HG02943 (cell line): Measurements from ENCODE around the gene ANKRD10.

Experiments
- ATAC-seq: cut with Tn5 transposase; IDR thresholded peaks from one replicate; pipeline ENCODE4 v1.9.1; 2021; ENCODE audit warnings: mild to moderate bottlenecking, low read depth, moderate library complexity; ENCODE audit not compliant: unreplicated experiment

ANKRD10 gene

GRCh38 chr13:110945928-110946570, 31.2 kb upstream of the ANKRD10 start:
- no peak for ATAC-seq

- ATAC-seq, result no peak
These were observed 30.4 kb upstream of the ANKRD10 start for GRCh38 chr13:110944968-110945927.

- no peak for ATAC-seq
These were observed 29.5 kb upstream of the ANKRD10 start for GRCh38 chr13:110944121-110944967.

- ATAC-seq, result no peak
These were observed 27.5 kb upstream of the ANKRD10 start for GRCh38 chr13:110942248-110942981.

GRCh38 chr13:110938662-110939421, 24.0 kb upstream of the ANKRD10 start:
- ATAC-seq, result no peak

GRCh38 chr13:110937511-110938285, 22.8 kb upstream of the ANKRD10 start:
- ATAC-seq, result no peak

- no peak for ATAC-seq
These were observed 21.6 kb upstream of the ANKRD10 start for GRCh38 chr13:110936519-110936918.

GRCh38 chr13:110932588-110932987, 17.7 kb upstream of the ANKRD10 start:
- ATAC-seq, result no peak

GRCh38 chr13:110929104-110929777, 14.4 kb upstream of the ANKRD10 start:
- ATAC-seq, result peak; percentile 86

- no peak for ATAC-seq
These were observed 10.2 kb upstream of the ANKRD10 start for GRCh38 chr13:110925023-110925612.

- ATAC-seq, result no peak
These were observed 9.7 kb upstream of the ANKRD10 start for GRCh38 chr13:110924639-110924934.

GRCh38 chr13:110923777-110924638, 9.1 kb upstream of the ANKRD10 start:
- ATAC-seq, result no peak

GRCh38 chr13:110923086-110923485, 8.2 kb upstream of the ANKRD10 start:
- ATAC-seq, result no peak

GRCh38 chr13:110922506-110922905, 7.6 kb upstream of the ANKRD10 start:
- no peak for ATAC-seq

GRCh38 chr13:110921695-110922094, 6.8 kb upstream of the ANKRD10 start:
- no peak for ATAC-seq

GRCh38 chr13:110921209-110921608, 6.3 kb upstream of the ANKRD10 start:
- no peak for ATAC-seq

- ATAC-seq, result no peak
These were observed 5.2 kb upstream of the ANKRD10 start for GRCh38 chr13:110920038-110920437.
